HG03066 (cell line): ENCODE measurements around the gene KCNQ1.

Source experiments
- ATAC-seq: cut with Tn5 transposase; IDR thresholded peaks from one replicate; pipeline ENCODE4 v1.9.1; 2021; ENCODE audit warnings: low read depth; ENCODE audit not compliant: unreplicated experiment

The KCNQ1 gene

DNA sequence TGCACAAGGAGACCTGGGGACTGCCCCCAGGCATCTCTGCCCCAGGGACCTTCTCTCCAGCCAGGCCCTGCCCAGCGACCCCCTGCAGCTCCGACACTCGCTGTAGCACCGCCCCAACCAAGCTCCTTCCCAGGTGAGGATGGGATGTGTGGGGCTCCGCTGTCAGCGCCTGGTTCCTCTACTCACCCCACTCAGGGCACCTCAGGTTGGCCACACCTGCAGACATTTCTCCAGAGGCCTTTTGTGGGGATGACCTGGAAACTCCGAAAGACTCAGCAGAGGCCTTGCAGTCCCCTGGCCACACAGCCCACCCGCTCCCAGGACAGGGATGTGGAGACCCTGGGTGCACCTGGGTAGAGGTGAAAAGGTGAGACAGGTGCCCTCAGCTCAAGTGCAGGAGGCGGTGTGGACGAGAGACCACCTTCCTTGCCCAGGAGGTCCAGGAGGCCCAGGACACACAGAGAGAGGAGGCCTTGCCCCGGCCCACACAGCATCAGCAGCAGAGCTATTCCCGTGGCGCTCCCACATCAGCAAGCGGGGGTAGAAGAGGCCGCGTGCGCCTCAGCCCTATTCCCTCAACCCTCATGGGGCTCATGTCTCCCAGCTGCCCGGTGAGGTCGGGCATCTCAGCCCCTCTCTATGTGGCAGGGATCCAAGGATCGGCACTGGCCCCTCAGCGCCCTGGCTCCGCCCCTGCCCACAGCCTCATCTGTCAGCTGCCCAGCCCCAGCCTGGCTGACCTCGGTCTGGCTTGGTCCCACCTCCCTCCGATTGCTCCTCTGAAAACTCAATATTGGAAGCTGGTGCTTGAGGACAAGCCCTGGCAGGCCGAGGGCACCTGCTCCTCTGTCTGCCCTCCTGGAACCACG lies 21.4 kb upstream of the KCNQ1 start:
- no peak for ATAC-seq

DNA sequence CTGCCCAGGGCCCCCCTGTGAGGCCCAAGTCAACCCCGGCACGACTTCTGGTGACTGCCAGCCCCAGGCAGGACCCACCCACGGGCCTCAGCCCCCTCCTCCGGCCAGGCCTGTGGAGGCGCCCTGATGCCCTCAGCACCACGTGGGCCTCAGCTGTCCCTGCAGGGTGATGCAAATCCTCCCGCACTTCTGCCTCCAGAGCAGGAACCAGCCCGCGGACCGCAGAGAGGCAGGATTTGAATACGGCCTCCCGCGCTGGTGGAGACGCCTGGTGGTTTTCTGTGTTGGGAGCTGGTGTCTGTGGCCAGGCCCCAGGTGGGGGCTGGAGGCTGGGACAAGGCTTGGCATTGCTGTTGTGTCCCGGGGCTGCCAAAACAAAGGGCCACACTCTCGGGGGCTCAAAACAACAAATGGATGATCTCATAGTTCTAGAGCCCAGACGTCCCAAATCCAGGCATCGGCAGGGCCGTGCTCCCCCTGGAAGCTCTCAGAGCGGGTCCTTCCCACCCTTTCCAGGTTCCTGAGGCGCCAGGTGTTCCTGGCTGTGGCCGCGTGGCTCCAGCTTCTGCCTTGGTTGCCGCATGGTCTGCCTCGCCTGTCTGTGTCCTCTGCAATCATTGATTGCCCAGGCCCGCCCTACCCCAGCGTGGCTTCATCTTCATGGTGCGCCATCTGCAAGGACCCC lies 19.9 kb upstream of the KCNQ1 start:
- ATAC-seq, result no peak

DNA sequence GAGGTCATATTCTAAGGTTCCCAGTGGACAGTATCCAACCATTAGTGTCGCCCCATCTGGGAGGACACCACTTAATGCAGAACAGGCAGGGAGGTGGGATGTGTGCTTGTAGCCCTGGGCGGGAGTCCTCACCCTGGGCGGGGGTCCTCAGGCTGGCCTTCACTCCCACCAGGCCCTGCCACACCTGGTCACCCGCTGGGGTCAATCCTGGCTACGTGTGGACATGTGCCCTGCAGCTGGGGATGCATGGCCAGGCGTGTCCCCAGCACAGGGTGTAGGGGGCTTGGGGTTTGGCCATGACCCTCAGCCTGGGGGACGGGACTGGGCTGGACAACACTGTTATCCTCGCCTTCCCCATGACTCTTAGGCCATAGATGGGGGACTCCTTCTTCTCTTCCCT lies 19.3 kb upstream of the KCNQ1 start:
- ATAC-seq, result no peak

DNA sequence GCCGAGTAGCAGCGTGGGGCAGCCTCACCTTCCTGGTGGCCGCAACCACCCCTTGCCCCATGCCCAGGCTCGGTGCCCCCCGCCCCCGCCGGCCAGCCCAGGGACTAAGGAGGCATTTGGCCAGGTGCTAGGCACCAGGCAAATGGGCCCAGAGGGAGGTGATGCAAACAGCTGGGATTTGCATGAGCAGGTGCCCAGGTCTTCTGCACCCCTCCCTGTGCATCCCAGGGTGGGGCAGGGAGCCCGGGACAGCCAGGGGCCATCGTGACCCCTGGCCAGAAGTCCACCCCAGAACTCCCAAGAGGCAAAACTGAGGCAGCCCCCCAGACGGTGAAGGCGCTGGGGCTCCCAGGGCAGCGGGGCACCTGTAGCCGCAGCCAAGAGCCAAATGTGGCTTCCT lies 18.6 kb upstream of the KCNQ1 start:
- ATAC-seq, result no peak

DNA sequence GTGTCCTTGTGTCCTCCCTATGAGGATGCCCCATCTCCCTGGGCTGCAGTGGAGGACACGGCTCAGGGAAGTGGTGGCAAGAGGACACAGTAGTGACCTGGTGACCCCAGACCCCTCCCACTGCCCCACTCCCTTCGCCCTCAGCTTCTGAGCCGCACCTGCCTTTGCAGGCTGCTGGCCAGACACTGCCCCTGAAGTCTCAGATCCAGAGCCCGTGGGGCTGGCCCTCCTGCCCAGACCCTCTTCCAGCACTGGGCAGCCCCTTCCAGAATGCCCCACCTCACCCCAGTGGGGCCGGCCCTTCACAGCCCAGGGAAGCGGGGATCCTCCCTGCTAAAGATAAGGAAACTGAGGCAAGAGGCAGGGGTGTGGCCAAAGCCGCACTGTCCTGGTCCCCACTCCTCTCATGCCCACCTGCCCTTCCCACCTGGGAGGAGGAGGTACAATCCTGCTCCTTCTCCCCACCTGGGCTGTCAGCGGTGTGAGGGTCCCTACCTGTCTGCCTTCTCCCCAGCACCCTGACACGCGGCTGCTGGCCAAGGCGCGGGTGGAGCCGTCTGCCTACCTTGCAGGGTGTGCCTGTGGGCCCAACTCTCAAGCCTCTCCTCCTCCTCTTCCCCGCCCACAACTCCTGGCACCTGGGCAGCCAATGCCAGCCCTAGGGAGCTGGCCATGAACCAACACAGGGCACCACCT lies 17.8 kb upstream of the KCNQ1 start:
- no peak for ATAC-seq

DNA sequence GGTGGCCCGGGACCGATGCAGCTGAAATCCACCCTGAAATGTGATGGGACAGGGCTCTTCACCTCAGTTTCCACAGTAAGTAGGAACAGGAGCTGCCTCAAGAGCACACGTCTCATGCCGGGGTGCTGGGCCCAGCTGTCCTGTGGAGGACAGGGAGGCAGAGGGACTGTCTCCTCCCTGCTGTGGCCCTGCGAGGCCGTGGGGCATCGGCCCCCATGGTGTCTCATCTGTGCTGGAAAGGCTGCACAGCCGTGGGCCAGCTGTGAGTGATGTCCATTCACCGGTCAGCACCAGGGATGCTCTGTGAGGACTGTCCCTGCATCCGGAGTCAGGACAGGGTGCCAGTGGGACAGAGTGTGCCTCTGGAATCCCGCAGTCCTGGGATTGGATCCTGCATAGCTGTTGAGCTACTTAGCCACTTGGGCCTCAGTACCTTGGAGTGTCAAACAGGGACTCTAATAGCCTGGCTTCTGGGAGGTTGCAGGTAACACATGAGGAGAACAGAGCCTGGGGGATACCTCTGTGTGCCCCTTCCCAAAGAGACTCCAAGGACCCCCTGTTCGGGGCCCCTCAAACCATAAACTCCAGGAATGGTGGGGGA lies 17.0 kb upstream of the KCNQ1 start:
- no peak for ATAC-seq

DNA sequence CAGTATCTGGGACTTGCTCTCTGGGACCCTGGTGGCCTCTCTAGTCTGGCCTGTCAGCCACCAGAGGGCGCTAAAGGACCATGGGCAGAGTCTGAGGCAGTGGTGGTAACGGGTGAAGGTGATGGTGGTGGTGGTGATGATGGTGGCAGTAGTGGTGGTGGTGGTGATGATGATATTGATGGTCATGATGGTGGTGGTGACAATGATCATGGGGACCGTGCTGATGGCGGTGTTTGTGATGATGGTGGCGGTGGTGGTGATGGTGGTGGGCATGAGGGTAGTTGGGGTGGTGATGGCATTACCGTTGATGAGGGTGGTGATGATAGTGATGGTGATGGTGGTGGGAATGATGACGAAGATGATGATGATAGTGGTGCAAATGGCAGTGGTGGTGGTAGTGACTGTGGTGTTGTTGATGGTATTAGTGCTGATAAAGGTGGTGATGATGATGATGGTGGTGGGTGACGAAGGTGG lies 16.4 kb upstream of the KCNQ1 start:
- no peak for ATAC-seq

DNA sequence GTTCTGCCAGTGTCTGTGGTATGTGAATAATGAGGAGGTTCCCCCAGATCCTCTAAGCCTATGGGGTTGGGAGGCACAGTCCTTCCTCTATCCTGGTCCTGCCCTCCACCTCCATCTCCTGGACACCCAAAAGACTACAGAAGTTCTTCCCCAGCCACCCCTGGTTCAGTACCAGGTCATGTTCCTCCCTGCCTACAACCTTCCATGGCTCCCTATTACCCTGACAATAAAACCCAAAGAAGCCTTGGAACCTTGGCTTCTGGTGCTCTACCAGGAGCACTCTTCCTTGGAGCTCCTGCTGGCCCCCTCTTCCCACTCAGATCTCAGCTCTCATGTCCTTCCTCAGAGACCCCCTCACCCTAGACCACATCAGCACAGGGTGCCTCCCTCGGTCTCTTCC lies 13.4 kb upstream of the KCNQ1 start:
- ATAC-seq, result no peak

DNA sequence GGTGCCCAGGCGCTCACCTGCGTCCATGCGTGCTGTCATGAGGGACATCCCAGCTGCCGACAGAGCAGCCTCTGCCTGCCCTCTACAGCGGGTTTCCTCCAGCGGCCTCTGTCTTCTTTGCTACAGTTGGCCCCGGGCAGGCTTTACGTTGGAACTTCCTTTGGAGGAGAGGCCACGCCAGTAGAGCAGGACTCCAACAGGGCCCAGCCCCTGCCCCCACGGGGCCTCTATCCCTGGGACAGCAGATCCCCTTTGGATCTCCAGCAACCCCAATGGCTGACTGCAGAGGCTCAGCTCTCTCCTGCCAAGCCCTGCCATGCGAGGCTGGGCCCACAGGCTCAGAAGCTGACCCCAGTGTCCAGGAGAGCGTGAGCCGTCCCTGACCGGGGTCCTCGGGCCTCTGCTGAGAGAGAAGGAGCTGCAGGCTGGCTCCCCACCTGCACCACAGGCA lies 12.6 kb upstream of the KCNQ1 start:
- ATAC-seq, result no peak

DNA sequence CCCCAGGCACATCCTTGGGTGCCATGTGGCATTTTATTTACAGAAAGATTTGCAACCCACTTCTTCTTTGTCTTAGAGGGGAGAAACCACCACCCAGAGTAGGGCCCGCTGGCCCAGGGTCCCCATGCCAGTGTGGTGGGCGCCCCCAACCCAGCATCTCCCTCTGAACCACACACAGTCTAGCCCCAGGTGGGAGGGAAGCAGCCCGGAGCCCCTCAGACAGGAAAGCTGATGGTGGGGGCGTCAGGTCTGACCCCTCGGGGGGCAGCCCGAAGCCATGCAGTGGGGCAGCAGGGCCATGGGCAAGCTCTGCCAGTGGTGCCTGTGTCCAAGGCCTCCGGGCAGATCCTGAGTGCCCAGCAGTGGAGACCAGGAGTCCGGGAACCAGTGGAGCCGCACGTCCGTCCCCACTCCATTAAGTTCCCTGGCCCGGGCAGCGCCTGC lies 12.2 kb upstream of the KCNQ1 start:
- no peak for ATAC-seq

DNA sequence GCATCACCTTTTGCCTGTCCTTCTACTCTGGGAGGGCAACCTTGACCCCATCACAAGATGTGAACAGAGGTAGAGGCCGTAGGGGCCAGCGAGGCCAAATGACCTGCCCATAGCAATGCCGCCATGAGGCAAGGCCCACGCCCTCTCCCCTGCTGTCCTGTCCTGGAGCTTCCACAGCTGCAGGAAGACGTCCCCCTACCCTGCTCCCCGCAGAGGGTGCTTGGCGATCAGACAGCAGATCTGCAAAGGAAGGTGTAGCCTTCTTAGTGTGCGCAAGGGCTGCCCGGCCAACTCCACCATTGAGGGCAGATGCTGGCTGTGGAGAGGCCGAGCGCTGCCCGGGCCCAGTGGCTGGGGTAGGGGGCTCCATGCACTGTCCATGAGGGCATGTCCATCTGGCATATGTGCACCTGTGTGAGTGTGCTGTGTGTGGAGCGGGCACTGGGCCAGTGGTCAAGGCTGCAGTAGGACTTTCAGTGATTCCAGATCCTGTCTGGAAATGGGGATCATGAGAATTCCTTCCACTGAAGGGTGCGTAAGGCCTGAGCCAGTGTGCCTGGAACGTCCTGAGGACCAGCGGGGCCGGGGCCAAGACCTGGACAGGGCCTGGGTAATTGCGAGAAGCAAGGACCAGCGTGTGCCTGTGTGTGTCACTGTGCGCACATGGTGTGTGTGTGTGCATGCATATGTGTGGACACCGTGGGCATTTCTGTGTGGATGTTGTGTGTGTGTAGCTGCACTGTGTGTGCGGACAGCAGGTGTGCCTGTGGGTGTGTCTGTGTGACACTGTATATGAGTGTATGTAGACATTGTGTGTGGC lies 11.5 kb upstream of the KCNQ1 start:
- no peak for ATAC-seq

DNA sequence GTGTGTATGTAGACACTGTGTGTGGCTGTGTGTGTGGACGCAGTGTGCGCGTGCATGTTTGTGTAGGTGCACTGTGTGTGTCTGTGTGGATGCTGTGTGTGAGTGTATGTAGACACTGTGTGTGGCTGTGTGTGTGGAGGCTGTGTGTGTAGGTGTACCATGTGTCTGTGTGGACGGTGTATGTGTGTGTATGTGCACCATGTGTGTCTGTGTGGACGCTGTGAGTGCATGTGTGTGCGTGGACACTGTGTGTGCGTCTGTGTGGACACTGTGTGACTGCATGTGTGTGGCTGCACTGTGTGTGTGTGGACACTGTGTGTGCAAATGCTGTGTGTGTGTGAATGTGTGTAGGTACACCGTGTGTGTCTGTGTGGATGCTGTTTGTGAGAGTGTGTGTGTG lies 10.8 kb upstream of the KCNQ1 start:
- ATAC-seq, result no peak

DNA sequence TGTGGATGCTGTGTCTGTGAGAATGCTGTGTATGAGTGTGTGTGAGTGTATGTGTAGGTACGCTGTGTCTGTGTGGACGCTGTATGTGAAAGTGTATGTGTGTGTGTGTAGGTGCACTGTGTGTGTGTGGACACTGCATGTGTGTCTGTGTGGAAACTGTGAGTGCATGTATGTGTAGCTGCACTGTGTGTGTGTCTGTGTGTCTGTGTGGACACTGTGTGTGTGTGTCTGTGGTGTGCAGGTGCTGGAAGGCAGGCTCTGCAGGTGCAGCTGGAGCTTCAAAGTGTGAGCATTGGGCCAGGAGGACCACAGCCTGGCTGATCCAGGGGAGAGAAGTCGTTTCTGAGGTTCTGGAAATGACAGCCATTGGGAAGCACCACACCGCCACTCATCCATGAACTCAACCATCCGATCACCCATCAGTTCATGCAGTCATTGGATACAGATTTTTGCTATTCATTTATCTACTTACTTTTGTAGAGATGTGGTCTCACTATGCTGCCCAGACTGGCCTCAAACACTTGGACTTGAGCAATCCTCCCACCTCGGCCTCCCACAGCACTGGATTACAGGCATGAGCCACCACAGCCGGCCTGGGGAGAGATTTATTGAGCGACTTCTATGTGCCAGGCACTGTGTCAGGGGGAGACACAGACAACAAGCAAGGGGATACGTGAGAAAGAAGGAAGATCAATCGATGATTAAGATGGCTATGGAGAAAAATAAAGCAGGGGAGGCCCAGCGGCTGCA lies 10.1 kb upstream of the KCNQ1 start:
- ATAC-seq, result no peak

DNA sequence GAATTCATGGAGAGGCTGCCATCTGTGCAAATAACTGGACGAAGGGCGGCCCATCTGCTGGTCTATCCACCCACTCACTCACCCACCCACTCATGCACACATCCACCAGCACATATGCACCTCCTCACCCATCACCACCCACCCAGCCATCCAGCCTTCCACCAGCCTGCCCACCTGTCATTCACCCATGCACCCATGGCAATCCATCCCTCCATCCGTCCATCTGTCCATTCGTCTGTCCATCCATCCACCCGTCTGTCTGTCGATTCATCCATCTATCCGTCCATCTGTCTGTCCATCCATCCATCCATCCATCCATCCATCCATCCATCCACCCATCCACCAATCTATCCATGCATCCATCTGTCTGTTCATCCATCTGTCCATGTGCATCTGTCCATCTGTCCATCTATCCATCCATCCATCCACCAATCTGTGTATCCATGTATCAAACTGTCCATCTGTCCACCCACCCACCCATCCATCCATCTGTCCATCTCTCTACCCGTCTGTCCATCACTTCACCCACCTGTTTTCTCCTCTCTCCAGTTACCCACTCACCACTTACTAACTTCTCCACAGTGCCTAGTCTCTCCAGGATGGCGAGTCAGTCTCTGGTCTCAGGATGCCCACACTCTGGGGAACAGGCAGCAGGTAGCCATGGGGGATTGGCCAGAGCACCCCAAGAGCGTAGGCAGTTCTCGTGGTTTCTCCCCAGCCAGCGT lies 9.4 kb upstream of the KCNQ1 start:
- ATAC-seq, result no peak

DNA sequence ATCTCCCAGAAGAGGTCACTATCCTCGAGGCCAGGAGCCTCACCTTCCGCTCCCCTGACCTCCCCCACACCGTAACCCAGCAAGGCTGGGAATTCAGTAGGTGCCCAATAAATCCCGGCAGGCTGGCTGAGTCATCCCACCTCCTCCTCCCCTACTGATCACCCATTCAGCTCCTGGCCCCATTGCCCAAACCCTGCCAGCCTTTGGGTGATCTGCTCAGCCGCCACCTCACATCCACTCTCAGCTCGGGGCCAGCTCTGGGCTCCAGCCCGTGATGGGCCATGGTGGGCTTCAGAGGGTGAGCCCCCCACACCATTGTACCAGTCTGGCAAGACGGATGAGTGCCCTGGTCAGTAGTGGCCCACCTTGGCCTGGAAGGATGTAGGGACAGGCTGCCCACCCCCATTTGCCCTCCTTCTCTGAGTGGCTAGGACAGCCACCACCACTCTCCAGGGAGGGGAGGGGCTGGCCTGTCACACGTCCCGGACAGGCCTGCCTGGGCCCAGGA lies 8.7 kb upstream of the KCNQ1 start:
- ATAC-seq, result no peak

DNA sequence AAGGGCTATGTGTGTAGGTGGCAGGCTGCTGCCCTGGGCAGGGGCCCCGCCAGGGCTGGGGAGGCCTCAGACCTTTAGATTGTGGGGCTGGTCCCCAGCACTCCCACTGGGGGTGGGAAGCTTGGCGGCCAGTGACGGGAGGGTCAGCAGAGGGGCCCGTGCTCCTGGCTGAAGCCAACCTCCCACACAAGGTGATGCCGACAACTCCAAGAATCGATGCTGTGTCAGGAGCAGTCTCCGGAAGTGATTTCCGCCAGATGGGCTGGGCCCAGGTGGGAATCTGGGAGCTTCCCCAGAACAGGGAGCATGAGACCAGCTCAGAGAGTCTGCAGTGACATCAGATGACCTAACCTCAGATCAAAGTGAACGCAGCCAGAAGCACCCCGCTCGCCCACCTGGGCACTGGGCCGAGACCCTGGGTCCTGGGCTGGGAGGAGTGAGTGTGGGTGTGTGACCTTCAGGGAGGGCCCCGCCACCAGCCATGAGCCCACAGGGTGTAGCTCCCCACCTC lies 8.2 kb upstream of the KCNQ1 start:
- ATAC-seq, result no peak

DNA sequence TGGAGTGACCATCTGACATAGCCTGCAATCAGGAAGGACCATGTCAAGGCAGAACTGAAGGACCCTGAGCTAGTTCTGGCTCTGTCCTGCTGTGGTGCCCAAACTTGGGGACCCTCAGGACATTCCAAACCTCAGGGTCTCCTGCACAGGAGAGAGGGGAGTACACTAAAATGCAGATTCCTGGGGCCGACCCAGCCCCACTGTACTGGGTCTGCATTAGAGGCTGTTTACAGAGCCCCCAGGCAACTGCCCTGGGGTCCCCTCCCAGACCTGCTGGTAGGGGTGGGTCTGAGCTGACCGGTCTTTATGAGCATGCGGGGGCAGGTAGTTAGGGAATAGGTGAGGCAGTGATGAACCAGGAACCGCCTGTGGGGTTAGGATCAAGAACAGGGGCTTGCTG lies 7.3 kb upstream of the KCNQ1 start:
- ATAC-seq, result no peak

DNA sequence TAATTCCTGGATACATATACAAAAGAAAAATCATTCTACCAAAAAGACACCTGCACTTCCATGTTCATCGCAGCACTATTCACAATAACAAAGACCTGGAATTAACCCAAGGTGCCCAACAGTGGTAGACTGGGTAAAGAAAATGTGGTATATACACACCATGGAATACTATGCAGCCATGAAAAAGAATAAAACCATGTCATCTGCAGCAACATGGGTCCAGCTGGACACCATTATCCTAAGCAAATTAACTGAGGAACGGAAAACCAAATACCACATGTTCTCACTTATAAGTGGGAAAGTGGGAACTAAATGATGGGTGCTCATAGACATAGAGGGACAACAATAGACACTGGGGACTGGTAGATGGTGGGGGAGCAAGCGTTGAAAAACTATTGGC lies 5.0 kb upstream of the KCNQ1 start:
- ATAC-seq, result no peak
